HEK293 (cell line): Measurements from ENCODE around the gene IBTK.

ENCODE experiments used
- CTCF ChIA-PET: fragments of 350-600 bp; formaldehyde crosslinking; extraction: SDS; loops from one replicate; lab custom pipeline; 2021; ENCODE audit warnings: antibody characterized with exemption; lab: Yijun Ruan, JAX
- POLR2A ChIA-PET: fragments of 300-600 bp; formaldehyde crosslinking; extraction: SDS; loops from one replicate; lab custom pipeline; 2020; ENCODE audit warnings: antibody characterized with exemption, inconsistent platforms; lab: Yijun Ruan, JAX
- H3K27ac ChIP-seq: fragments of 200-500 bp; sonication (Bioruptor generic); 2 replicates; pipeline ENCODE4 v1.5.1; 2014; ENCODE audit warnings: low read depth, low read length, control low read depth, inconsistent platforms; ENCODE audit errors: extremely low read depth
- H3K36me3 ChIP-seq, 2 experiments: fragments of 200-500 bp in 1 of 2; sonication (Bioruptor generic) in 1 of 2; 1 replicate in 1 of 2; 2 replicates in 1 of 2; pipeline ENCODE4 v1.5.1; 2014 to 2017; ENCODE audit warnings: inconsistent platforms in 2 of 2, low read length in 2 of 2; ENCODE audit not compliant: control insufficient read depth in 2 of 2, insufficient read depth in 1 of 2
- H3K4me1 ChIP-seq: fragments of 200-500 bp; sonication (Bioruptor generic); 2 replicates; pipeline ENCODE4 v1.5.1; 2014; ENCODE audit warnings: mild to moderate bottlenecking, low read length, inconsistent platforms; ENCODE audit not compliant: control insufficient read depth, insufficient read depth
- H3K4me3 ChIP-seq: 2 replicates; pipeline ENCODE4 v1.5.1; 2011; ENCODE audit warnings: low read depth, mild to moderate bottlenecking, control low read depth, low read length, moderate library complexity
- H3K9me3 ChIP-seq: fragments of 200-500 bp; sonication (Bioruptor generic); 2 replicates; pipeline ENCODE4 v1.5.1; 2014; ENCODE audit warnings: low read depth, low read length, inconsistent platforms; ENCODE audit not compliant: control insufficient read depth, insufficient read depth
- GFI1B ChIP-seq: fragments of 450-650 bp; formaldehyde crosslinking; IDR thresholded peaks from 2 replicates; pipeline ENCODE4 v1.5.1; 2016; ENCODE audit warnings: missing biosample characterization, missing genetic modification characterization
- GLIS2 ChIP-seq: fragments of 450-650 bp; formaldehyde crosslinking; IDR thresholded peaks from 2 replicates; pipeline ENCODE4 v1.5.1; 2016; ENCODE audit warnings: missing biosample characterization, missing genetic modification characterization
- INSM2 ChIP-seq: fragments of 450-650 bp; formaldehyde crosslinking; IDR thresholded peaks from 2 replicates; pipeline ENCODE4 v1.5.1; 2016; ENCODE audit warnings: missing biosample characterization, missing genetic modification characterization
- PRDM1 ChIP-seq: fragments of 450-650 bp; formaldehyde crosslinking; IDR thresholded peaks from 2 replicates; pipeline ENCODE4; 2016; ENCODE audit warnings: missing biosample characterization, missing genetic modification characterization
- PRDM6 ChIP-seq: fragments of 450-650 bp; formaldehyde crosslinking; IDR thresholded peaks from 2 replicates; pipeline ENCODE4 v1.5.1; 2017; ENCODE audit warnings: missing biosample characterization, missing genetic modification characterization
- SCRT1 ChIP-seq: fragments of 450-650 bp; formaldehyde crosslinking; IDR thresholded peaks from 2 replicates; pipeline ENCODE4 v1.5.1; 2016; ENCODE audit warnings: missing biosample characterization, missing genetic modification characterization, borderline replicate concordance
- SETDB1 ChIP-seq: IDR thresholded peaks from one replicate; pipeline ENCODE4 v1.6.1; 2017; ENCODE audit warnings: mild to moderate bottlenecking, low read length, moderate library complexity, mixed read lengths; ENCODE audit not compliant: insufficient read length
- TRIM28 ChIP-seq: IDR thresholded peaks from 2 replicates; pipeline ENCODE4 v1.6.1; 2011; ENCODE audit warnings: low read length, control low read depth, borderline replicate concordance
- ZBTB48 ChIP-seq: fragments of 450-650 bp; formaldehyde crosslinking; IDR thresholded peaks from 2 replicates; pipeline ENCODE4 v1.5.1; 2016; ENCODE audit warnings: missing biosample characterization, missing genetic modification characterization
- ZNF132 ChIP-seq: fragments of 450-650 bp; formaldehyde crosslinking; IDR thresholded peaks from 2 replicates; pipeline ENCODE4 v1.5.1; 2017; ENCODE audit warnings: missing biosample characterization, missing genetic modification characterization, borderline replicate concordance
- ZNF138 ChIP-seq: fragments of 450-650 bp; formaldehyde crosslinking; IDR thresholded peaks from 2 replicates; pipeline ENCODE4 v1.5.1; 2016; ENCODE audit warnings: missing biosample characterization, missing genetic modification characterization, borderline replicate concordance
- ZNF146 ChIP-seq: fragments of 450-650 bp; formaldehyde crosslinking; IDR thresholded peaks from 2 replicates; pipeline ENCODE4 v1.5.1; 2016; ENCODE audit warnings: missing biosample characterization, missing genetic modification characterization
- ZNF157 ChIP-seq: fragments of 450-650 bp; formaldehyde crosslinking; IDR thresholded peaks from 2 replicates; pipeline ENCODE4 v1.5.1; 2016; ENCODE audit warnings: missing biosample characterization, missing genetic modification characterization
- ZNF26 ChIP-seq: fragments of 450-650 bp; formaldehyde crosslinking; IDR thresholded peaks from 2 replicates; pipeline ENCODE4 v1.5.1; 2016; ENCODE audit warnings: missing biosample characterization, missing genetic modification characterization
- ZNF302 ChIP-seq: fragments of 450-650 bp; formaldehyde crosslinking; IDR thresholded peaks from 2 replicates; pipeline ENCODE4 v1.5.1; 2016; ENCODE audit warnings: missing biosample characterization, missing genetic modification characterization, low read depth
- ZNF521 ChIP-seq: fragments of 450-650 bp; formaldehyde crosslinking; IDR thresholded peaks from 2 replicates; pipeline ENCODE4 v1.5.1; 2017; ENCODE audit warnings: missing biosample characterization, mild to moderate bottlenecking, missing genetic modification characterization
- ZNF544 ChIP-seq: fragments of 450-650 bp; formaldehyde crosslinking; IDR thresholded peaks from 2 replicates; pipeline ENCODE4 v1.5.0; 2017; ENCODE audit warnings: missing biosample characterization, missing genetic modification characterization
- ZNF549 ChIP-seq: fragments of 450-650 bp; IDR thresholded peaks from 2 replicates; pipeline ENCODE4 v1.5.1; 2018; ENCODE audit warnings: missing biosample characterization, missing genetic modification characterization, mild to moderate bottlenecking, inconsistent platforms, moderate library complexity
- ZNF555 ChIP-seq: fragments of 450-650 bp; formaldehyde crosslinking; conservative IDR thresholded peaks from 2 replicates; pipeline ENCODE4 v1.5.1; 2017; ENCODE audit warnings: missing biosample characterization, mild to moderate bottlenecking, missing genetic modification characterization, inconsistent platforms
- ZNF610 ChIP-seq: fragments of 450-650 bp; formaldehyde crosslinking; IDR thresholded peaks from 2 replicates; pipeline ENCODE4 v1.5.1; 2016; ENCODE audit warnings: missing biosample characterization, missing genetic modification characterization, borderline replicate concordance
- ZNF645 ChIP-seq: fragments of 450-650 bp; formaldehyde crosslinking; IDR thresholded peaks from 2 replicates; pipeline ENCODE4; 2016; ENCODE audit warnings: missing biosample characterization, missing genetic modification characterization
- ZNF654 ChIP-seq: fragments of 450-650 bp; formaldehyde crosslinking; IDR thresholded peaks from 2 replicates; pipeline ENCODE4 v1.5.1; 2016; ENCODE audit warnings: low read depth, missing biosample characterization, missing genetic modification characterization
- ZNF660 ChIP-seq: fragments of 450-650 bp; IDR thresholded peaks from 2 replicates; pipeline ENCODE4 v1.5.1; 2018; ENCODE audit warnings: missing biosample characterization, mild to moderate bottlenecking, missing genetic modification characterization
- ZNF777 ChIP-seq: fragments of 450-650 bp; formaldehyde crosslinking; IDR thresholded peaks from 2 replicates; pipeline ENCODE4 v1.5.1; 2017; ENCODE audit warnings: missing biosample characterization, missing genetic modification characterization, borderline replicate concordance
- ZNF792 ChIP-seq: fragments of 450-650 bp; formaldehyde crosslinking; IDR thresholded peaks from 2 replicates; pipeline ENCODE4 v1.5.1; 2016; ENCODE audit warnings: missing biosample characterization, missing genetic modification characterization
- ZNF830 ChIP-seq: fragments of 450-650 bp; IDR thresholded peaks from 2 replicates; pipeline ENCODE4 v1.5.0; 2018; ENCODE audit warnings: missing biosample characterization, missing genetic modification characterization, low read depth, mild to moderate bottlenecking, moderate library complexity
- ZSCAN5A ChIP-seq: fragments of 450-650 bp; formaldehyde crosslinking; IDR thresholded peaks from 2 replicates; pipeline ENCODE4 v1.5.1; 2016; ENCODE audit warnings: missing biosample characterization, missing genetic modification characterization

IBTK gene

GRCh38 chr6:82240186-82240585 lies 7.4 kb downstream of the IBTK start (continued):
- TF ChIP-seq ZNF645 (tag by site-specific recombination) = no peak

- CTCF ChIA-PET = interaction anchor here (1.3 kb wide), 1 partner anchor 10 kb away, joined by 5 read pairs; no protein-coding TSS in a partner anchor
- POLR2A ChIA-PET = no interaction called here
- Histone ChIP-seq H3K4me3 (no peak overlapping the region), H3K4me1 (peaks cover 4% of the 10 kb centered on the region; the same call in 1 of the 2 replicates), H3K36me3 (peaks cover 13 to 37% of the 10 kb centered on the region in 2 experiments; a peak in 2 of 3 replicates), H3K27ac (no peak overlapping the region), H3K9me3 (no peaks in the 10 kb centered on the region)
- TF ChIP-seq ZNF302 (tag by site-specific recombination) (no peak), ZNF610 (tag by site-specific recombination) (no peak), GFI1B (tag by site-specific recombination) (no peak), ZNF521 (tag by site-specific recombination) (no peak), ZNF549 (tag by site-specific recombination) (peak; percentile 98), ZNF26 (tag by site-specific recombination) (no peak), ZSCAN5A (tag by site-specific recombination) (no peak), INSM2 (tag by site-specific recombination) (no peak), SETDB1 (peak; percentile 35), ZNF146 (no peak), ZBTB48 (tag by site-specific recombination) (no peak)
These were observed 7.9 kb downstream of the IBTK start for GRCh38 chr6:82239597-82239996.

- ChIA-PET POLR2A (interaction anchor here (1.3 kb wide), 1 partner anchor 10 kb away, joined by 5 read pairs; the partner anchor contains the start of gene IBTK), CTCF (interaction anchor here (0.6 to 1.3 kb wide), 3 partner anchors 457 to 830 kb away, joined by 3 to 4 read pairs (median 4); partner anchors contain the start of gene DOP1A)
- Histone ChIP-seq H3K4me3 (no peak overlapping the region), H3K27ac (no peak overlapping the region)
- TF ChIP-seq ZBTB48 (tag by site-specific recombination) (peak; percentile 74; the same call in 1 of the 2 replicates), ZNF792 (no peak), PRDM1 (tag by site-specific recombination) (peak; percentile 80), ZNF654 (tag by site-specific recombination) (no peak), ZNF777 (no peak), TRIM28 (no peak), ZNF555 (tag by site-specific recombination) (no peak), GLIS2 (tag by site-specific recombination) (no peak), SCRT1 (no peak), ZNF132 (no peak), PRDM6 (tag by site-specific recombination) (peak; percentile 17; the same call in 1 of the 2 replicates), ZNF830 (no peak), ZNF138 (tag by site-specific recombination) (no peak), ZNF544 (tag by site-specific recombination) (no peak), ZNF660 (no peak), ZNF157 (tag by site-specific recombination) (no peak)
- TF ChIP-seq, all 188 proteins: peak for 3
- Histone ChIP-seq H3K4me1 (peaks cover 4% of the 10 kb centered on the region; the same call in 1 of the 2 replicates), H3K9me3 (no peaks in the 10 kb centered on the region), H3K36me3 (peaks cover 38 to 44% of the 10 kb centered on the region in 2 experiments)
These were observed 10.5 kb downstream of the IBTK start for GRCh38 chr6:82237013-82237412.
